H1 (cell line): Measurements from ENCODE around the gene SLC26A8. TPM values are rescaled to one million over a fixed set of nuclear protein-coding genes. Genes with fewer than 3 reads are reported as not detected.

ENCODE experiments used
- CTCF ChIA-PET: fragments of 300-600 bp; sonication (Branson Sonifier 250); formaldehyde crosslinking; loops from one replicate; lab custom pipeline; 2021; ENCODE audit not compliant: partially characterized antibody; lab: Charles Lee
- POLR2A ChIA-PET: fragments of 300-600 bp; sonication (Branson Sonifier 250); formaldehyde crosslinking; loops from one replicate; lab custom pipeline; 2021; ENCODE audit warnings: inconsistent platforms; ENCODE audit not compliant: partially characterized antibody; lab: Charles Lee
- DNase-seq, 2 experiments: peaks; one replicate each; pipeline versions ENCODE4 v3.0.0 to v3.0.0-alpha.2; 2010 to 2022; ENCODE audit warnings: low spot score in 2 of 2, low read depth in 1 of 2, mixed read lengths in 1 of 2
- FAIRE-seq: peaks from 2 replicates; lab custom pipeline; 2011; peaks lifted over from hg19 to GRCh38; lab: Jason Lieb, UNC
- H2AFZ ChIP-seq: 2 replicates; pipeline ENCODE4 v1.8.1; 2012; ENCODE audit warnings: low read length, inconsistent platforms
- H2AK5ac ChIP-seq: 2 replicates; pipeline ENCODE4 v1.6.1; 2013; ENCODE audit warnings: low read depth, low read length
- H2BK120ac ChIP-seq: replicated peaks from 2 replicates; pipeline ENCODE3; 2013; ENCODE audit warnings: low read depth, low read length, inconsistent platforms
- H2BK12ac ChIP-seq: 2 replicates; pipeline ENCODE4 v1.6.1; 2013; ENCODE audit warnings: low read depth, low read length
- H2BK15ac ChIP-seq: 2 replicates; pipeline ENCODE4 v1.6.1; 2013; ENCODE audit warnings: low read length
- H2BK20ac ChIP-seq: 2 replicates; pipeline ENCODE4 v1.6.1; 2013; ENCODE audit warnings: low read length
- H2BK5ac ChIP-seq: 2 replicates; pipeline ENCODE4 v1.6.1; 2013; ENCODE audit warnings: low read depth, low read length
- H3K14ac ChIP-seq: 2 replicates; pipeline ENCODE4 v1.6.1; 2013; ENCODE audit warnings: inconsistent platforms; ENCODE audit not compliant: insufficient read length
- H3K18ac ChIP-seq: 2 replicates; pipeline ENCODE4 v1.6.1; 2013; ENCODE audit warnings: low read length; ENCODE audit errors: extremely low read depth
- H3K23ac ChIP-seq: 2 replicates; pipeline ENCODE4 v1.6.1; 2013; ENCODE audit warnings: inconsistent platforms; ENCODE audit not compliant: insufficient read length
- H3K23me2 ChIP-seq: 2 replicates; pipeline ENCODE4 v1.6.1; 2013; ENCODE audit warnings: low read depth, low read length
- H3K27ac ChIP-seq: 2 replicates; pipeline ENCODE4 v1.6.1; 2011; ENCODE audit warnings: low read depth, low read length, inconsistent platforms
- H3K27me3 ChIP-seq, 4 experiments: replicated peaks in 1 of 4; 1 replicate in 1 of 4; 2 replicates in 3 of 4; pipeline versions ENCODE4 v1.6.1 to v1.8.1; 2011 to 2013; ENCODE audit warnings: low read length in 3 of 4, mild to moderate bottlenecking in 3 of 4, inconsistent platforms in 2 of 4, mixed read lengths in 2 of 4, moderate library complexity in 1 of 4; ENCODE audit not compliant: control insufficient read depth in 3 of 4, insufficient read depth in 3 of 4; ENCODE audit errors: extremely low read depth in 1 of 4
- H3K36me3 ChIP-seq, 4 experiments: 2 replicates each; pipeline versions ENCODE4 v1.6.1 to v1.8.1; 2011 to 2013; ENCODE audit warnings: mild to moderate bottlenecking in 4 of 4, low read length in 3 of 4, moderate library complexity in 2 of 4, control low read depth in 1 of 4, inconsistent platforms in 1 of 4; ENCODE audit not compliant: insufficient read depth in 4 of 4, control insufficient read depth in 2 of 4
- H3K4ac ChIP-seq: replicated peaks from 2 replicates; pipeline ENCODE3; 2013; ENCODE audit warnings: low read length, low read depth, mixed read lengths, inconsistent platforms; ENCODE audit not compliant: insufficient read length
- H3K4me1 ChIP-seq, 4 experiments: replicated peaks in 1 of 4; 1 replicate in 1 of 4; 2 replicates in 3 of 4; pipeline versions ENCODE4 v1.6.1 to v1.8.1; 2011 to 2013; ENCODE audit warnings: low read length in 3 of 4, inconsistent platforms in 2 of 4, mixed read lengths in 1 of 4; ENCODE audit not compliant: insufficient read depth in 4 of 4, control insufficient read depth in 3 of 4
- H3K4me2 ChIP-seq, 2 experiments: 2 replicates each; pipeline versions ENCODE4 v1.6.1 to v1.8.1; 2011 to 2013; ENCODE audit warnings: low read depth in 2 of 2, low read length in 2 of 2, control low read depth in 1 of 2, inconsistent platforms in 1 of 2, mild to moderate bottlenecking in 1 of 2; ENCODE audit not compliant: insufficient read depth in 1 of 2
- H3K4me3 ChIP-seq, 4 experiments: fragments of 200-600, 300-600 bp in 1 of 4; sonication (generic), shearing (Covaris generic), sonication (Bioruptor Twin) in 1 of 4; 2 replicates each; pipeline versions ENCODE4 v1.5.1 to v1.8.1; 2011 to 2016; ENCODE audit warnings: low read length in 4 of 4, low read depth in 3 of 4, control low read depth in 2 of 4, inconsistent platforms in 2 of 4, mild to moderate bottlenecking in 2 of 4, mixed read lengths in 1 of 4, moderate library complexity in 1 of 4; ENCODE audit not compliant: insufficient read depth in 2 of 4; ENCODE audit errors: extremely low read depth in 1 of 4
- H3K56ac ChIP-seq: replicated peaks from 2 replicates; pipeline ENCODE3; 2013; ENCODE audit warnings: low read depth, mild to moderate bottlenecking, mixed read lengths, low read length, inconsistent platforms; ENCODE audit not compliant: insufficient read length
- H3K79me1 ChIP-seq: 2 replicates; pipeline ENCODE4 v1.6.1; 2013; ENCODE audit warnings: low read depth, low read length, control low read depth
- H3K79me2 ChIP-seq, 2 experiments: 2 replicates each; pipeline versions ENCODE4 v1.6.1 to v1.8.1; 2012 to 2013; ENCODE audit warnings: low read length in 2 of 2, mild to moderate bottlenecking in 2 of 2, inconsistent platforms in 1 of 2; ENCODE audit not compliant: insufficient read depth in 2 of 2, control insufficient read depth in 1 of 2
- H3K9ac ChIP-seq, 4 experiments: replicated peaks in 1 of 4; 1 replicate in 1 of 4; 2 replicates in 3 of 4; pipeline versions ENCODE4 v1.6.1 to v1.8.1; 2011 to 2013; ENCODE audit warnings: low read depth in 3 of 4, low read length in 3 of 4, control low read depth in 2 of 4, mild to moderate bottlenecking in 2 of 4, moderate library complexity in 2 of 4, inconsistent platforms in 1 of 4; ENCODE audit errors: extremely low read depth in 1 of 4
- H3K9me3 ChIP-seq, 2 experiments: 2 replicates each; pipeline versions ENCODE4 v1.6.1 to v1.8.1; 2012 to 2013; ENCODE audit warnings: mild to moderate bottlenecking in 2 of 2, moderate library complexity in 2 of 2, control low read depth in 1 of 2, inconsistent platforms in 1 of 2, low read depth in 1 of 2, low read length in 1 of 2, mixed read lengths in 1 of 2; ENCODE audit not compliant: insufficient read depth in 2 of 2
- H4K20me1 ChIP-seq, 2 experiments: replicated peaks in 1 of 2; 2 replicates each; pipeline versions ENCODE3 to v1.8.1; 2011 to 2013; ENCODE audit warnings: inconsistent platforms in 2 of 2, low read length in 2 of 2, mild to moderate bottlenecking in 1 of 2; ENCODE audit not compliant: insufficient read depth in 2 of 2, control insufficient read depth in 1 of 2
- H4K5ac ChIP-seq: 2 replicates; pipeline ENCODE4 v1.6.1; 2013; ENCODE audit warnings: low read length, low read depth, mixed read lengths, inconsistent platforms; ENCODE audit not compliant: insufficient read length
- H4K8ac ChIP-seq: 2 replicates; pipeline ENCODE4 v1.8.0; 2013; ENCODE audit warnings: mild to moderate bottlenecking, moderate library complexity, low read length, inconsistent platforms; ENCODE audit not compliant: insufficient read depth; ENCODE audit errors: extremely low read depth
- H4K91ac ChIP-seq: replicated peaks from 2 replicates; pipeline ENCODE3; 2013; ENCODE audit warnings: low read length, mixed read lengths, inconsistent platforms; ENCODE audit not compliant: insufficient read length
- BACH1 ChIP-seq: IDR thresholded peaks from 2 replicates; pipeline ENCODE4 v1.6.1; 2012; ENCODE audit warnings: low read length, improper control_type of control experiment
- CBX8 ChIP-seq: fragments of 300-800, 300-1000 bp; sonication (generic); IDR thresholded peaks from 2 replicates; pipeline ENCODE4 v1.7.1; 2016; ENCODE audit warnings: low read depth, low read length, borderline replicate concordance
- CEBPB ChIP-seq: IDR thresholded peaks from 2 replicates; pipeline ENCODE4 v1.6.1; 2012; ENCODE audit warnings: low read depth, low read length
- CTCF ChIP-seq, 3 experiments: IDR thresholded peaks; 1 replicate in 2 of 3; 2 replicates in 1 of 3; pipeline versions ENCODE4 v1.5.1 to v1.6.1; 2011; ENCODE audit warnings: low read length in 3 of 3, mild to moderate bottlenecking in 3 of 3, inconsistent platforms in 2 of 3, low read depth in 1 of 3, moderate library complexity in 1 of 3; ENCODE audit not compliant: insufficient read depth in 1 of 3; ENCODE audit errors: control extremely low read depth in 1 of 3
- FOSL1 ChIP-seq: IDR thresholded peaks from 2 replicates; pipeline ENCODE4 v1.6.1; 2011; ENCODE audit warnings: mild to moderate bottlenecking, low read depth, low read length, moderate library complexity; ENCODE audit not compliant: insufficient read depth
- NANOG ChIP-seq: IDR thresholded peaks from 2 replicates; pipeline ENCODE4 v1.6.1; 2011; ENCODE audit warnings: low read length, low read depth, mild to moderate bottlenecking, inconsistent platforms; ENCODE audit not compliant: insufficient read depth, poor library complexity, severe bottlenecking
- SP1 ChIP-seq: IDR thresholded peaks from 2 replicates; pipeline ENCODE4 v1.6.1; 2011; ENCODE audit warnings: low read depth, low read length
- SRF ChIP-seq: IDR thresholded peaks from 2 replicates; pipeline ENCODE4 v1.6.1; 2011; ENCODE audit warnings: mild to moderate bottlenecking, low read depth, low read length, moderate library complexity
- TEAD4 ChIP-seq: IDR thresholded peaks from 2 replicates; pipeline ENCODE4 v1.6.1; 2012; ENCODE audit warnings: low read depth, low read length, inconsistent platforms, mixed read lengths
- WGBS, 2 experiments: shearing (Covaris generic) in 1 of 2; methylation state at CpG; one replicate each; pipeline versions ENCODE4 v1.1.6 to v1.1.7; 2013 to 2015; ENCODE audit warnings: low lambda C conversion rate in 2 of 2, mixed read lengths in 2 of 2, inconsistent platforms in 1 of 2, low coverage in 1 of 2, missing lambda C conversion rate in 1 of 2; ENCODE audit not compliant: insufficient replicate concordance in 2 of 2, insufficient coverage in 1 of 2, insufficient read length in 1 of 2; ENCODE audit errors: extremely low coverage in 1 of 2, missing lambda C conversion rate in 1 of 2; 5-methylcytosine and 5-hydroxymethylcytosine counted together
- polyA plus RNA-seq, 7 experiments: library from polyadenylated mRNA; depleted of rRNA in 3 of 7; stranded (reverse) in 5 of 7; unstranded in 2 of 7; fragments of >200 nt in 5 of 7; fragments of 200-250 nt in 2 of 7; gene quantifications; 1 replicate in 5 of 7; 2 replicates in 1 of 7; 4 replicates in 1 of 7; pipeline versions ENCODE4 v1.2.1 to v1.2.3, GENCODE V29; 2011 to 2013; ENCODE audit warnings: missing spikeins in 2 of 7, mixed read lengths in 2 of 7
- total RNA-seq: library from RNA; stranded (reverse); fragmentation: NEBNext Ultra II Directional; extraction: Animal tissue kit (Norgen Biotek cat#: 25700); gene quantifications from 2 replicates; pipeline ENCODE4 v1.2.1, GENCODE V29; 2021
- TF ChIP-seq, protein P1 (sequence below): IDR thresholded peaks from 2 replicates; pipeline ENCODE4 v1.6.1; 2012; ENCODE audit warnings: low read length, inconsistent platforms

SLC26A8 gene
- total and polyA plus RNA-seq, 2 of the 8 experiments (the other 6 are each of a cell fraction or from before 2014, with no cell fraction given), result 0.56 to 0.57 TPM

- no peak overlapping the region for H2BK12ac ChIP-seq
- H3K23me2 ChIP-seq, result peaks cover 2% of the 10 kb centered on the region; the same call in 1 of the 2 replicates
- H3K18ac ChIP-seq, result no peak overlapping the region
- CTCF ChIA-PET, result no interaction called here
- H2AFZ ChIP-seq, result no peak overlapping the region
- WGBS, 2 experiments, result 86% methylated on average over 6 of the region's 6 CpGs; no CpG with 5 or more reads in 1 of the 2 experiments
- no peak overlapping the region for H2BK15ac ChIP-seq
- no peak overlapping the region for H3K27ac ChIP-seq
- H4K8ac ChIP-seq, result no peak overlapping the region
- H3K4me1 ChIP-seq, result peaks cover 0 to 4% (median 0%) of the 10 kb centered on the region in 4 experiments; a peak in 1 of 7 replicates
- H3K4me3 ChIP-seq, result no peak overlapping the region
- no peak overlapping the region for H3K23ac ChIP-seq
- no peak overlapping the region for H3K56ac ChIP-seq
- H4K5ac ChIP-seq, result no peak overlapping the region
- no peak overlapping the region for H2BK20ac ChIP-seq
- H3K4me2 ChIP-seq, result no peak overlapping the region
- peaks cover 11 to 12% of the 10 kb centered on the region in 2 experiments for H4K20me1 ChIP-seq
- no peak overlapping the region for H2AK5ac ChIP-seq
- H3K14ac ChIP-seq, result no peak overlapping the region
- H3K27me3 ChIP-seq, result no peaks in the 10 kb centered on the region
- H3K4ac ChIP-seq, result no peak overlapping the region
- peaks cover 13 to 16% of the 10 kb centered on the region in 2 experiments for H3K9me3 ChIP-seq
- no peak for FAIRE-seq
- H3K79me1 ChIP-seq, result peaks cover 3% of the 10 kb centered on the region; the same call in 1 of the 2 replicates
- POLR2A ChIA-PET, result no interaction called here
- H4K91ac ChIP-seq, result no peak overlapping the region
- H3K36me3 ChIP-seq, result peaks cover 3 to 51% (median 30%) of the 10 kb centered on the region in 4 experiments; a peak in 7 of 8 replicates
- no peak overlapping the region for H2BK120ac ChIP-seq
- H3K9ac ChIP-seq, result no peak overlapping the region
- no peak overlapping the region for H2BK5ac ChIP-seq
- peaks cover 11 to 87% of the 10 kb centered on the region in 2 experiments; a peak in 3 of 4 replicates for H3K79me2 ChIP-seq
- no peak for DNase-seq
- TF ChIP-seq CEBPB, result no peak
- TF ChIP-seq BACH1, result no peak
- no peak for TF ChIP-seq CTCF (IDR thresholded peaks at IDR 0.05; ENCODE audit: control extremely low read depth in 1 of 3, insufficient read depth in 1 of 3, low read depth in 1 of 3, low read length in 3 of 3)
- TF ChIP-seq TEAD4, result no peak
- TF ChIP-seq CBX8, result no peak
- no peak for TF ChIP-seq SRF
- TF ChIP-seq, protein P1, sequence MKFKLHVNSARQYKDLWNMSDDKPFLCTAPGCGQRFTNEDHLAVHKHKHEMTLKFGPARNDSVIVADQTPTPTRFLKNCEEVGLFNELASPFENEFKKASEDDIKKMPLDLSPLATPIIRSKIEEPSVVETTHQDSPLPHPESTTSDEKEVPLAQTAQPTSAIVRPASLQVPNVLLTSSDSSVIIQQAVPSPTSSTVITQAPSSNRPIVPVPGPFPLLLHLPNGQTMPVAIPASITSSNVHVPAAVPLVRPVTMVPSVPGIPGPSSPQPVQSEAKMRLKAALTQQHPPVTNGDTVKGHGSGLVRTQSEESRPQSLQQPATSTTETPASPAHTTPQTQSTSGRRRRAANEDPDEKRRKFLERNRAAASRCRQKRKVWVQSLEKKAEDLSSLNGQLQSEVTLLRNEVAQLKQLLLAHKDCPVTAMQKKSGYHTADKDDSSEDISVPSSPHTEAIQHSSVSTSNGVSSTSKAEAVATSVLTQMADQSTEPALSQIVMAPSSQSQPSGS, result no peak
- no peak for TF ChIP-seq NANOG
- TF ChIP-seq FOSL1, result no peak
- TF ChIP-seq SP1, result no peak
Measured at GRCh38 chr6:35914536-35914935, 109.9 kb downstream of the SLC26A8 start.
